Peyer's patch (tissue), 4 donors: ENCODE measurements around the gene SKI. TPM values are rescaled to one million over a fixed set of nuclear protein-coding genes. Genes with fewer than 3 reads are reported as not detected.

Experiments
- DNase-seq, 3 donors: peaks; one replicate each; pipeline ENCODE4 v3.0.0-alpha.2; 2017 to 2019
- H3K27ac ChIP-seq, 4 donors: fragments of 200-600 bp; sonication (generic); one replicate each; pipeline ENCODE4 v1.5.1; 2016 to 2019
- H3K27me3 ChIP-seq, 2 donors: fragments of 200-600 bp; sonication (generic); one replicate each; pipeline ENCODE4 v1.5.1; 2019
- H3K36me3 ChIP-seq, 3 donors: fragments of 200-600 bp; sonication (generic); one replicate each; pipeline ENCODE4 v1.5.1; 2016 to 2019
- H3K4me1 ChIP-seq, 4 donors: fragments of 200-600 bp; sonication (generic); one replicate each; pipeline ENCODE4 v1.5.1; 2016 to 2019
- H3K4me3 ChIP-seq, 4 donors: fragments of 200-600 bp; sonication (generic); 1 replicate in 3 of 4; 2 replicates in 1 of 4; pipeline ENCODE4 v1.5.1; 2016 to 2019; ENCODE audit warnings: mild to moderate bottlenecking in 1 of 4
- H3K9me3 ChIP-seq, 4 donors: fragments of 200-600 bp; sonication (generic); one replicate each; pipeline ENCODE4 v1.5.1; 2016 to 2019; ENCODE audit warnings: mild to moderate bottlenecking in 1 of 4
- CTCF ChIP-seq, 6 experiments: fragments of 450-650 bp in 4 of 6; fragments of 200-600 bp in 2 of 6; sonication (generic) in 1 of 6; IDR thresholded peaks; one replicate each; pipeline ENCODE4 v1.5.1; 2017 to 2019; ENCODE audit warnings: antibody characterized with exemption in 6 of 6, mild to moderate bottlenecking in 3 of 6, moderate library complexity in 1 of 6
- POLR2A ChIP-seq, 2 donors: fragments of 450-650 bp; IDR thresholded peaks; one replicate each; pipeline ENCODE4 v1.5.1; 2017; ENCODE audit warnings: antibody characterized with exemption in 2 of 2, mild to moderate bottlenecking in 2 of 2, moderate library complexity in 2 of 2
- total RNA-seq, 4 donors: library from RNA; depleted of rRNA; stranded (reverse); fragments of >200 nt; gene quantifications; one replicate each; pipeline ENCODE4 v1.1.0, GENCODE V29; 2016

The SKI gene
- total RNA-seq, 4 donors from 2014 or later = 20.1 to 41.5 (median 37.1) TPM

GRCh38 chr1:2251363-2251762 lies 23.2 kb downstream of the SKI start:
- Histone ChIP-seq H3K9me3 (peaks cover 0 to 15% (median 6%) of the 10 kb centered on the region in 4 donors), H3K4me3 (peak overlapping the region in 1 of 4 donors; percentile 1), H3K4me1 (peaks cover 16 to 73% (median 34%) of the 10 kb centered on the region in 4 donors), H3K27me3 (no peaks in the 10 kb centered on the region), H3K36me3 (no peaks in the 10 kb centered on the region), H3K27ac (peak overlapping the region in 2 of 4 donors; percentile 66 to 81)
- no peak for TF ChIP-seq POLR2A (IDR thresholded peaks at IDR 0.05)
- TF ChIP-seq CTCF (IDR thresholded peaks at IDR 0.05) = no peak
- peak in 1 of 3 donors; percentile 49 for DNase-seq

- no peaks in the 10 kb centered on the region for H3K27me3 ChIP-seq
- peak overlapping the region in 2 of 4 donors; percentile 66 to 81 for H3K27ac ChIP-seq
- peaks cover 0 to 18% (median 6%) of the 10 kb centered on the region in 4 donors for H3K9me3 ChIP-seq
- H3K4me3 ChIP-seq = no peak overlapping the region
- peak in 1 of 3 donors; percentile 56 for DNase-seq
- TF ChIP-seq CTCF (IDR thresholded peaks at IDR 0.05) = no peak
- TF ChIP-seq POLR2A (IDR thresholded peaks at IDR 0.05) = no peak
- H3K36me3 ChIP-seq = no peaks in the 10 kb centered on the region
- H3K4me1 ChIP-seq = peaks cover 13 to 71% (median 32%) of the 10 kb centered on the region in 4 donors
These were observed 23.7 kb downstream of the SKI start for GRCh38 chr1:2251786-2252185.

- no peak for DNase-seq
- H3K4me3 ChIP-seq = no peak overlapping the region
These were observed 24.3 kb downstream of the SKI start for GRCh38 chr1:2252423-2252822.

GRCh38 chr1:2253036-2253796 lies 25.1 kb downstream of the SKI start:
- Histone ChIP-seq H3K4me1 (peaks cover 8 to 71% (median 26%) of the 10 kb centered on the region in 4 donors), H3K9me3 (peaks cover 0 to 18% (median 6%) of the 10 kb centered on the region in 4 donors), H3K36me3 (no peaks in the 10 kb centered on the region), H3K4me3 (no peak overlapping the region), H3K27me3 (no peaks in the 10 kb centered on the region), H3K27ac (no peak overlapping the region)
- TF ChIP-seq CTCF (IDR thresholded peaks at IDR 0.05) = no peak
- TF ChIP-seq POLR2A (IDR thresholded peaks at IDR 0.05) = no peak
- DNase-seq = peak in 1 of 3 donors; percentile 44

More at GRCh38 chr1:2252423-2252822, 24.3 kb downstream of the SKI start:
- Histone ChIP-seq H3K9me3 (peaks cover 0 to 18% (median 6%) of the 10 kb centered on the region in 4 donors), H3K36me3 (no peaks in the 10 kb centered on the region), H3K4me1 (peaks cover 14 to 71% (median 29%) of the 10 kb centered on the region in 4 donors), H3K27me3 (no peaks in the 10 kb centered on the region), H3K27ac (peak overlapping the region in 1 of 4 donors; percentile 66)
- TF ChIP-seq POLR2A (IDR thresholded peaks at IDR 0.05) (no peak), CTCF (IDR thresholded peaks at IDR 0.05) (no peak)

- TF ChIP-seq POLR2A (IDR thresholded peaks at IDR 0.05) = no peak
- no peak for TF ChIP-seq CTCF (IDR thresholded peaks at IDR 0.05)
- Histone ChIP-seq H3K36me3 (no peaks in the 10 kb centered on the region), H3K27ac (peak overlapping the region in 3 of 4 donors; percentile 69 to 74 (median 74)), H3K27me3 (no peaks in the 10 kb centered on the region), H3K4me3 (no peak overlapping the region), H3K4me1 (peaks cover 4 to 70% (median 29%) of the 10 kb centered on the region in 4 donors), H3K9me3 (peaks cover 0 to 18% (median 6%) of the 10 kb centered on the region in 4 donors)
- DNase-seq = no peak
These were observed 25.8 kb downstream of the SKI start for GRCh38 chr1:2253797-2254480.
